H9 (cell line): ENCODE measurements around the gene KRTAP1-1. TPM values are rescaled to one million over a fixed set of nuclear protein-coding genes. Genes with fewer than 3 reads are reported as not detected.

ENCODE experiments used
- DNase-seq: peaks from one replicate; pipeline ENCODE4 v3.0.0-alpha.2; 2017
- H2AFZ ChIP-seq: one replicate; pipeline ENCODE4 v1.6.1; 2013; ENCODE audit warnings: mild to moderate bottlenecking, low read length, control low read depth, moderate library complexity
- H2AK5ac ChIP-seq: 2 replicates; pipeline ENCODE4 v1.6.1; 2013; ENCODE audit warnings: low read length, control low read depth, mixed read lengths; ENCODE audit not compliant: insufficient read length
- H2BK120ac ChIP-seq: one replicate; pipeline ENCODE4 v1.6.1; 2013; ENCODE audit warnings: low read depth, mild to moderate bottlenecking, low read length, control low read depth, inconsistent platforms; ENCODE audit not compliant: poor library complexity, severe bottlenecking
- H2BK12ac ChIP-seq: 2 replicates; pipeline ENCODE4 v1.6.1; 2013; ENCODE audit warnings: low read length, control low read depth, mixed read lengths, low read depth; ENCODE audit not compliant: insufficient read length
- H2BK15ac ChIP-seq: 2 replicates; pipeline ENCODE4 v1.6.1; 2013; ENCODE audit warnings: low read depth, low read length, control low read depth
- H2BK20ac ChIP-seq: one replicate; pipeline ENCODE4 v1.6.1; 2013; ENCODE audit warnings: low read depth, mild to moderate bottlenecking, low read length, control low read depth, inconsistent platforms; ENCODE audit not compliant: poor library complexity, severe bottlenecking
- H2BK5ac ChIP-seq: 2 replicates; pipeline ENCODE4 v1.6.1; 2013; ENCODE audit warnings: low read length, control low read depth, mixed read lengths; ENCODE audit not compliant: insufficient read length
- H3K14ac ChIP-seq: 2 replicates; pipeline ENCODE4 v1.6.1; 2013; ENCODE audit warnings: low read length, control low read depth; ENCODE audit not compliant: insufficient read depth
- H3K18ac ChIP-seq: 2 replicates; pipeline ENCODE4 v1.6.1; 2013; ENCODE audit warnings: low read depth, mild to moderate bottlenecking, mixed read lengths, low read length, control low read depth; ENCODE audit not compliant: insufficient read length
- H3K23ac ChIP-seq: 2 replicates; pipeline ENCODE4 v1.6.1; 2013; ENCODE audit warnings: low read length, control low read depth, mixed read lengths, low read depth; ENCODE audit not compliant: insufficient read length
- H3K23me2 ChIP-seq: 2 replicates; pipeline ENCODE4 v1.6.1; 2013; ENCODE audit warnings: low read depth, mild to moderate bottlenecking, mixed read lengths, low read length, control low read depth; ENCODE audit not compliant: insufficient read length, poor library complexity, severe bottlenecking
- H3K27ac ChIP-seq: 2 replicates; pipeline ENCODE4 v1.5.1; 2013; ENCODE audit warnings: low read length, control low read depth, mixed read lengths, low read depth; ENCODE audit not compliant: insufficient read length
- H3K27me3 ChIP-seq: 2 replicates; pipeline ENCODE4 v1.6.1; 2013; ENCODE audit warnings: low read length, control low read depth, inconsistent platforms; ENCODE audit not compliant: insufficient read depth
- H3K4ac ChIP-seq: 2 replicates; pipeline ENCODE4 v1.6.1; 2013; ENCODE audit warnings: low read depth, mild to moderate bottlenecking, control low read depth, inconsistent platforms, low read length, moderate library complexity
- H3K4me1 ChIP-seq: 2 replicates; pipeline ENCODE4 v1.6.1; 2013; ENCODE audit warnings: low read length, control low read depth, inconsistent platforms; ENCODE audit not compliant: insufficient read depth
- H3K4me2 ChIP-seq: 2 replicates; pipeline ENCODE4 v1.6.1; 2013; ENCODE audit warnings: low read length, control low read depth, mixed read lengths; ENCODE audit not compliant: insufficient read length, insufficient read depth
- H3K56ac ChIP-seq: 2 replicates; pipeline ENCODE4 v1.6.1; 2013; ENCODE audit warnings: low read depth, mild to moderate bottlenecking, mixed read lengths, low read length, control low read depth; ENCODE audit not compliant: insufficient read length
- H3K79me1 ChIP-seq: 2 replicates; pipeline ENCODE4 v1.6.1; 2013; ENCODE audit warnings: low read depth, mild to moderate bottlenecking, moderate library complexity, low read length, control low read depth, inconsistent platforms; ENCODE audit not compliant: insufficient read depth, poor library complexity, severe bottlenecking
- H3K79me2 ChIP-seq: 2 replicates; pipeline ENCODE4 v1.6.1; 2013; ENCODE audit warnings: low read length, control low read depth, inconsistent platforms; ENCODE audit not compliant: insufficient read depth
- H3K9ac ChIP-seq: 2 replicates; pipeline ENCODE4 v1.6.1; 2013; ENCODE audit warnings: low read length, control low read depth, mixed read lengths; ENCODE audit not compliant: insufficient read length; ENCODE audit errors: extremely low read depth
- H3K9me3 ChIP-seq: one replicate; pipeline ENCODE4 v1.6.1; 2013; ENCODE audit warnings: low read depth, low read length, inconsistent platforms; ENCODE audit not compliant: control insufficient read depth
- H3T11ph ChIP-seq: one replicate; pipeline ENCODE4 v1.6.1; 2013; ENCODE audit warnings: mild to moderate bottlenecking, low read length, control low read depth, inconsistent platforms
- H4K20me1 ChIP-seq: one replicate; pipeline ENCODE4 v1.6.1; 2013; ENCODE audit not compliant: control insufficient read depth, insufficient read length, insufficient read depth
- H4K5ac ChIP-seq: 2 replicates; pipeline ENCODE4 v1.6.1; 2013; ENCODE audit warnings: low read depth, mild to moderate bottlenecking, mixed read lengths, low read length, control low read depth; ENCODE audit not compliant: insufficient read length
- H4K8ac ChIP-seq: replicated peaks from 2 replicates; pipeline ENCODE4 v1.6.1; 2013; ENCODE audit warnings: low read length, control low read depth, mixed read lengths, low read depth; ENCODE audit not compliant: insufficient read length
- H4K91ac ChIP-seq: 2 replicates; pipeline ENCODE4 v1.6.1; 2013; ENCODE audit warnings: low read depth, mild to moderate bottlenecking, moderate library complexity, mixed read lengths, low read length, control low read depth; ENCODE audit not compliant: insufficient read length
- H3K27ac Mint-ChIP-seq, 3 experiments: 2 replicates in 2 of 3; 3 replicates in 1 of 3; pipeline ENCODE4 v1.8.0; 2020 to 2021; ENCODE audit warnings: mixed read lengths in 3 of 3, mild to moderate bottlenecking in 1 of 3, moderate library complexity in 1 of 3
- H3K27me3 Mint-ChIP-seq: 2 replicates; pipeline ENCODE4 v1.8.0; 2021; ENCODE audit warnings: low read depth, mild to moderate bottlenecking, moderate library complexity, mixed read lengths
- H3K36me3 Mint-ChIP-seq, 3 experiments: 2 replicates in 2 of 3; 3 replicates in 1 of 3; pipeline ENCODE4 v1.8.0; 2020 to 2021; ENCODE audit warnings: low read depth in 3 of 3, mixed read lengths in 3 of 3; ENCODE audit not compliant: insufficient read depth in 1 of 3
- H3K4me1 Mint-ChIP-seq, 2 experiments: 2 replicates each; pipeline ENCODE4 v1.8.0; 2020; ENCODE audit warnings: mixed read lengths in 2 of 2
- H3K4me3 Mint-ChIP-seq, 2 experiments: 2 replicates in 1 of 2; 3 replicates in 1 of 2; pipeline ENCODE4 v1.8.0; 2020 to 2021; ENCODE audit warnings: mild to moderate bottlenecking in 2 of 2, mixed read lengths in 2 of 2, moderate library complexity in 1 of 2
- H3K9me3 Mint-ChIP-seq, 2 experiments: 2 replicates in 1 of 2; 3 replicates in 1 of 2; pipeline ENCODE4 v1.8.0; 2020; ENCODE audit warnings: mild to moderate bottlenecking in 2 of 2, mixed read lengths in 2 of 2, moderate library complexity in 1 of 2
- WGBS: extraction: QIAGEN DNeasy Blood & Tissue Kit; methylation state at CpG from one replicate; pipeline ENCODE4 v1.1.7; 2013; ENCODE audit warnings: missing lambda C conversion rate, low lambda C conversion rate, mixed read lengths; ENCODE audit not compliant: insufficient read length; ENCODE audit errors: extremely low coverage; 5-methylcytosine and 5-hydroxymethylcytosine counted together
- total RNA-seq: library from RNA; stranded (reverse); gene quantifications from 2 replicates; pipeline ENCODE4 v1.2.1, GENCODE V29; 2021
- TF ChIP-seq, protein P1 (sequence below): fragments of 200-600 bp; sonication (generic); conservative IDR thresholded peaks from 3 replicates; pipeline ENCODE4 v1.8.0; 2021; ENCODE audit warnings: antibody characterized with exemption, mild to moderate bottlenecking

Gene KRTAP1-1
- total RNA-seq, 1 experiment from 2014 or later: not detected

DNA sequence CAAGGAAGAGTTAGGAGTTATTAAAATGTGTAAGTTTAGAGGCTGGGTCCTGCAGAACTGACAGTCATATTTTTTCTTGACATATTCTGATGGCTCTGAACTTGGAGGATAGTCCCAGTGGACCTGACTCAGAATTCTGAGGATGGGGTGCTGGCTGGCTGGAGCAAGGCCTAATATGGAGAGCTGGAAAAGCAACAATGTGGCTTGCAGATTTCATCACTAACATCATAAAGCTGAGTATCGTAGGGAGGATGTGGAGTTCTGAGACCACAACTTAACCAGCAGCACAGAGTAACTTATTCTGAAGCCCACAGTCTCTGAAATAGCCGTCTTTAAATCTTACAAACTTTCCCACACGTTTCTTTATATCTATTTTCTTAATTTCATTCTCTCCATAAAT is 16.6 kb downstream of the KRTAP1-1 start:
- Histone ChIP-seq H2BK120ac (no peak overlapping the region), H3K27ac (no peak overlapping the region), H2BK20ac (no peak overlapping the region), H3T11ph (no peak overlapping the region), H3K4ac (no peak overlapping the region), H3K18ac (no peak overlapping the region), H3K4me2 (no peak overlapping the region), H3K23me2 (no peaks in the 10 kb centered on the region), H3K9me3 (no peaks in the 10 kb centered on the region), H4K8ac (no peak overlapping the region), H2BK12ac (no peak overlapping the region), H2BK5ac (no peak overlapping the region), H3K56ac (no peak overlapping the region), H3K23ac (no peak overlapping the region), H3K14ac (no peak overlapping the region), H4K91ac (no peak overlapping the region), H3K9ac (no peak overlapping the region), H4K5ac (no peak overlapping the region), H4K20me1 (no peaks in the 10 kb centered on the region), H3K4me1 (no peaks in the 10 kb centered on the region), H2BK15ac (no peak overlapping the region), H3K79me1 (no peaks in the 10 kb centered on the region), H3K79me2 (no peaks in the 10 kb centered on the region), H3K27me3 (no peaks in the 10 kb centered on the region), H2AK5ac (no peak overlapping the region), H2AFZ (no peak overlapping the region)
- TF ChIP-seq, protein P1, sequence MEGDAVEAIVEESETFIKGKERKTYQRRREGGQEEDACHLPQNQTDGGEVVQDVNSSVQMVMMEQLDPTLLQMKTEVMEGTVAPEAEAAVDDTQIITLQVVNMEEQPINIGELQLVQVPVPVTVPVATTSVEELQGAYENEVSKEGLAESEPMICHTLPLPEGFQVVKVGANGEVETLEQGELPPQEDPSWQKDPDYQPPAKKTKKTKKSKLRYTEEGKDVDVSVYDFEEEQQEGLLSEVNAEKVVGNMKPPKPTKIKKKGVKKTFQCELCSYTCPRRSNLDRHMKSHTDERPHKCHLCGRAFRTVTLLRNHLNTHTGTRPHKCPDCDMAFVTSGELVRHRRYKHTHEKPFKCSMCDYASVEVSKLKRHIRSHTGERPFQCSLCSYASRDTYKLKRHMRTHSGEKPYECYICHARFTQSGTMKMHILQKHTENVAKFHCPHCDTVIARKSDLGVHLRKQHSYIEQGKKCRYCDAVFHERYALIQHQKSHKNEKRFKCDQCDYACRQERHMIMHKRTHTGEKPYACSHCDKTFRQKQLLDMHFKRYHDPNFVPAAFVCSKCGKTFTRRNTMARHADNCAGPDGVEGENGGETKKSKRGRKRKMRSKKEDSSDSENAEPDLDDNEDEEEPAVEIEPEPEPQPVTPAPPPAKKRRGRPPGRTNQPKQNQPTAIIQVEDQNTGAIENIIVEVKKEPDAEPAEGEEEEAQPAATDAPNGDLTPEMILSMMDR: no peak
- Mint-ChIP-seq H3K4me1 (no peaks in the 10 kb centered on the region), H3K36me3 (no peaks in the 10 kb centered on the region), H3K9me3 (peaks cover 0 to 3% of the 10 kb centered on the region in 2 experiments; a peak in 1 of 5 replicates), H3K4me3 (no peak overlapping the region), H3K27me3 (peaks cover 5% of the 10 kb centered on the region; the same call in 1 of the 2 replicates), H3K27ac (no peak overlapping the region)
- DNase-seq: no peak
- 100% methylated on average over 2 of the region's 3 CpGs for WGBS
